CD8-positive, alpha-beta memory T cell (primary cell): ENCODE data around the gene AHR. TPM values are rescaled to one million over a fixed set of nuclear protein-coding genes. Genes with fewer than 3 reads are reported as not detected.
"Not testable (repeated sequence)": the region's sequence is repeated elsewhere in the genome, so short reads cannot be mapped to it uniquely, and the experiment has no call there.

Experiments
- CTCF ChIA-PET: fragments of 350-600 bp; sonication (Branson Sonifier 250); formaldehyde crosslinking; loops from one replicate; lab custom pipeline; 2021; ENCODE audit warnings: antibody characterized with exemption; lab: Charles Lee
- POLR2A ChIA-PET: fragments of 350-600 bp; sonication (Branson Sonifier 250); formaldehyde crosslinking; loops from one replicate; lab custom pipeline; 2021; ENCODE audit warnings: antibody characterized with exemption; lab: Charles Lee
- DNase-seq, 5 donors: peaks; one replicate each; pipeline versions ENCODE4 v3.0.0 to v3.0.0-alpha.2; 2020 to 2022; ENCODE audit warnings: mixed read lengths in 1 of 5
- H3K27ac ChIP-seq: one replicate; pipeline ENCODE4 v1.7.0; 2013; ENCODE audit warnings: low read depth, mild to moderate bottlenecking, low read length, moderate library complexity
- H3K27me3 ChIP-seq: 2 replicates; pipeline ENCODE4 v1.7.0; 2013; ENCODE audit warnings: low read length, mild to moderate bottlenecking; ENCODE audit not compliant: insufficient read depth, poor library complexity, severe bottlenecking
- H3K36me3 ChIP-seq: 2 replicates; pipeline ENCODE4 v1.7.0; 2013; ENCODE audit warnings: mild to moderate bottlenecking, low read length, moderate library complexity; ENCODE audit not compliant: insufficient read depth
- H3K4me1 ChIP-seq: 2 replicates; pipeline ENCODE4 v1.7.0; 2013; ENCODE audit warnings: mild to moderate bottlenecking, low read length, moderate library complexity; ENCODE audit not compliant: insufficient read depth
- H3K4me3 ChIP-seq: 2 replicates; pipeline ENCODE4 v1.7.0; 2013; ENCODE audit warnings: mild to moderate bottlenecking, low read length
- H3K9me3 ChIP-seq: 2 replicates; pipeline ENCODE4 v1.7.0; 2013; ENCODE audit warnings: mild to moderate bottlenecking, low read length
- H3K27ac Mint-ChIP-seq, 8 donors: one replicate each; pipeline ENCODE4 v1.8.0; 2020 to 2021; ENCODE audit warnings: mixed read lengths in 8 of 8, mild to moderate bottlenecking in 6 of 8, inconsistent platforms in 3 of 8, moderate library complexity in 3 of 8
- H3K27me3 Mint-ChIP-seq, 2 donors: one replicate each; pipeline ENCODE4 v1.8.0; 2020 to 2021; ENCODE audit warnings: mixed read lengths in 2 of 2, mild to moderate bottlenecking in 1 of 2, moderate library complexity in 1 of 2
- H3K36me3 Mint-ChIP-seq, 3 donors: one replicate each; pipeline ENCODE4 v1.8.0; 2020 to 2021; ENCODE audit warnings: mixed read lengths in 3 of 3, inconsistent platforms in 1 of 3, mild to moderate bottlenecking in 1 of 3
- H3K4me1 Mint-ChIP-seq, 3 donors: one replicate each; pipeline ENCODE4 v1.8.0; 2020 to 2021; ENCODE audit warnings: mixed read lengths in 3 of 3, inconsistent platforms in 1 of 3, mild to moderate bottlenecking in 1 of 3
- H3K4me3 Mint-ChIP-seq, 7 donors: one replicate each; pipeline ENCODE4 v1.8.0; 2020 to 2021; ENCODE audit warnings: mixed read lengths in 7 of 7, mild to moderate bottlenecking in 6 of 7, moderate library complexity in 4 of 7, inconsistent platforms in 2 of 7
- H3K9me3 Mint-ChIP-seq, 5 donors: one replicate each; pipeline ENCODE4 v1.8.0; 2020 to 2022; ENCODE audit warnings: mixed read lengths in 5 of 5, mild to moderate bottlenecking in 3 of 5, moderate library complexity in 2 of 5, inconsistent platforms in 1 of 5
- polyA plus RNA-seq: library from polyadenylated mRNA; unstranded; fragments of 300-500 nt; fragmentation: Illumina TruSeq; gene quantifications from one replicate; pipeline ENCODE4 v1.2.3, GENCODE V29; 2021
- total RNA-seq, 2 experiments: library from RNA; stranded (reverse); gene quantifications; one replicate each; pipeline ENCODE4 v1.2.3, GENCODE V29; 2021

The AHR gene
- total and polyA plus RNA-seq, 3 experiments from 2014 or later, result 7.3 to 54.6 (median 48.9) TPM

- CTCF ChIA-PET, result no interaction called here
- H3K27ac ChIP-seq, result no peak overlapping the region
These were observed 44.3 kb downstream of the AHR start for GRCh38 chr7:17342756-17343155.

GRCh38 chr7:17347401-17347800 lies 48.9 kb downstream of the AHR start:
- Histone ChIP-seq H3K27ac (no peak overlapping the region), H3K27me3 (no peaks in the 10 kb centered on the region), H3K9me3 (no peaks in the 10 kb centered on the region), H3K36me3 (no peaks in the 10 kb centered on the region), H3K4me1 (no peaks in the 10 kb centered on the region), H3K4me3 (no peak overlapping the region)
- Mint-ChIP-seq H3K4me1 (peaks cover 3 to 10% (median 8%) of the 10 kb centered on the region in 3 donors), H3K36me3 (peaks cover 22 to 36% (median 29%) of the 10 kb centered on the region in 3 donors), H3K4me3 (no peak overlapping the region), H3K27me3 (no peaks in the 10 kb centered on the region), H3K27ac (no peak overlapping the region), H3K9me3 (peaks cover 6 to 25% (median 15%) of the 10 kb centered on the region in 5 donors)
- DNase-seq, result no peak
- ChIA-PET CTCF (no interaction called here), POLR2A (no interaction called here)

More at GRCh38 chr7:17342756-17343155, 44.3 kb downstream of the AHR start:
- peak overlapping the region in 2 of 8 donors; percentile 0 to 17 for H3K27ac Mint-ChIP-seq
- Histone ChIP-seq H3K4me3 (no peak overlapping the region), H3K4me1 (no peaks in the 10 kb centered on the region), H3K27me3 (no peaks in the 10 kb centered on the region), H3K9me3 (no peaks in the 10 kb centered on the region), H3K36me3 (peaks cover 7% of the 10 kb centered on the region)
- H3K27me3 Mint-ChIP-seq, result no peaks in the 10 kb centered on the region
- H3K36me3 Mint-ChIP-seq, result peaks cover 11 to 42% (median 16%) of the 10 kb centered on the region in 3 donors
- H3K9me3 Mint-ChIP-seq, result no peaks in the 10 kb centered on the region
- no peak overlapping the region for H3K4me3 Mint-ChIP-seq
- POLR2A ChIA-PET, result no interaction called here
- no peak for DNase-seq
- peaks cover 4 to 25% (median 24%) of the 10 kb centered on the region in 3 donors for H3K4me1 Mint-ChIP-seq

GRCh38 chr7:17348932-17349331 lies 50.5 kb downstream of the AHR start:
- peaks cover 6 to 28% (median 19%) of the 10 kb centered on the region in 5 donors for H3K9me3 Mint-ChIP-seq
- H3K4me1 ChIP-seq, H3K27ac ChIP-seq, H3K36me3 ChIP-seq, H3K4me3 Mint-ChIP-seq, H3K4me3 ChIP-seq, H3K27me3 ChIP-seq, H3K27me3 Mint-ChIP-seq, CTCF ChIA-PET, H3K27ac Mint-ChIP-seq, H3K4me1 Mint-ChIP-seq, DNase-seq, H3K9me3 ChIP-seq, POLR2A ChIA-PET: not testable (repeated sequence)
- peaks cover 20 to 36% (median 27%) of the 10 kb centered on the region in 3 donors for H3K36me3 Mint-ChIP-seq

GRCh38 chr7:17350321-17350720 lies 51.9 kb downstream of the AHR start:
- H3K27me3 Mint-ChIP-seq, H3K4me3 Mint-ChIP-seq, H3K27ac ChIP-seq, POLR2A ChIA-PET, CTCF ChIA-PET, H3K4me1 ChIP-seq, H3K9me3 ChIP-seq, H3K27ac Mint-ChIP-seq, DNase-seq, H3K36me3 ChIP-seq, H3K27me3 ChIP-seq, H3K4me3 ChIP-seq: not testable (repeated sequence)
- Mint-ChIP-seq H3K36me3 (peaks cover 23 to 36% (median 27%) of the 10 kb centered on the region in 3 donors), H3K9me3 (peaks cover 6 to 28% (median 19%) of the 10 kb centered on the region in 5 donors), H3K4me1 (peaks cover 0 to 10% (median 2%) of the 10 kb centered on the region in 3 donors)

- H3K36me3 ChIP-seq, CTCF ChIA-PET, DNase-seq, H3K27me3 ChIP-seq, H3K27ac Mint-ChIP-seq, H3K4me3 ChIP-seq, H3K4me1 ChIP-seq, H3K27me3 Mint-ChIP-seq, H3K9me3 ChIP-seq, H3K27ac ChIP-seq, POLR2A ChIA-PET: not testable (repeated sequence)
- H3K36me3 Mint-ChIP-seq, result peaks cover 16 to 36% (median 31%) of the 10 kb centered on the region in 3 donors
- H3K4me3 Mint-ChIP-seq, result peak overlapping the region in 1 of 7 donors; percentile 24
- H3K4me1 Mint-ChIP-seq, result peaks cover 0 to 10% (median 2%) of the 10 kb centered on the region in 3 donors
- peaks cover 6 to 28% (median 19%) of the 10 kb centered on the region in 5 donors for H3K9me3 Mint-ChIP-seq
These were observed 55.4 kb downstream of the AHR start for GRCh38 chr7:17353650-17354419.

- peaks cover 0 to 10% (median 2%) of the 10 kb centered on the region in 3 donors for H3K4me1 Mint-ChIP-seq
- no peaks in the 10 kb centered on the region for H3K27me3 Mint-ChIP-seq
- no peak overlapping the region for H3K27ac Mint-ChIP-seq
- Histone ChIP-seq H3K27ac (no peak overlapping the region), H3K27me3 (no peaks in the 10 kb centered on the region), H3K9me3 (no peaks in the 10 kb centered on the region), H3K4me1 (no peaks in the 10 kb centered on the region), H3K4me3 (no peak overlapping the region), H3K36me3 (no peaks in the 10 kb centered on the region)
- no peak for DNase-seq
- CTCF ChIA-PET, result no interaction called here
- H3K9me3 Mint-ChIP-seq, result peaks cover 6 to 27% (median 19%) of the 10 kb centered on the region in 5 donors
- POLR2A ChIA-PET, result no interaction called here
- no peak overlapping the region for H3K4me3 Mint-ChIP-seq
- peaks cover 14 to 30% (median 29%) of the 10 kb centered on the region in 3 donors for H3K36me3 Mint-ChIP-seq
These were observed 56.0 kb downstream of the AHR start for GRCh38 chr7:17354473-17354872.

- no peak overlapping the region for H3K4me3 Mint-ChIP-seq
- H3K27me3 Mint-ChIP-seq, result peaks cover 0 to 1% of the 10 kb centered on the region in 2 donors
- DNase-seq, result no peak
- CTCF ChIA-PET, result no interaction called here
- Histone ChIP-seq H3K4me3 (no peak overlapping the region), H3K27ac (no peak overlapping the region), H3K27me3 (no peaks in the 10 kb centered on the region), H3K9me3 (no peaks in the 10 kb centered on the region), H3K4me1 (no peaks in the 10 kb centered on the region), H3K36me3 (no peaks in the 10 kb centered on the region)
- H3K9me3 Mint-ChIP-seq, result peaks cover 6 to 22% (median 19%) of the 10 kb centered on the region in 5 donors
- no peak overlapping the region for H3K27ac Mint-ChIP-seq
- POLR2A ChIA-PET, result no interaction called here
- H3K4me1 Mint-ChIP-seq, result peaks cover 0 to 10% (median 2%) of the 10 kb centered on the region in 3 donors
- peaks cover 12 to 27% (median 24%) of the 10 kb centered on the region in 3 donors for H3K36me3 Mint-ChIP-seq
These were observed 56.6 kb downstream of the AHR start for GRCh38 chr7:17355050-17355449.

- CTCF ChIA-PET, result no interaction called here
- peaks cover 0 to 15% (median 7%) of the 10 kb centered on the region in 3 donors for H3K36me3 Mint-ChIP-seq
These were observed 59.5 kb downstream of the AHR start for GRCh38 chr7:17357952-17358351.

More at GRCh38 chr7:17357952-17358351, 59.5 kb downstream of the AHR start:
- Mint-ChIP-seq H3K27ac (no peak overlapping the region), H3K27me3 (peaks cover 0 to 1% of the 10 kb centered on the region in 2 donors), H3K4me3 (no peak overlapping the region), H3K4me1 (peaks cover 0 to 7% (median 2%) of the 10 kb centered on the region in 3 donors), H3K9me3 (peaks cover 0 to 2% (median 0%) of the 10 kb centered on the region in 5 donors)
- DNase-seq, result no peak
- Histone ChIP-seq H3K27me3 (no peaks in the 10 kb centered on the region), H3K9me3 (no peaks in the 10 kb centered on the region), H3K27ac (no peak overlapping the region), H3K4me1 (no peaks in the 10 kb centered on the region), H3K4me3 (no peak overlapping the region), H3K36me3 (no peaks in the 10 kb centered on the region)
- POLR2A ChIA-PET, result no interaction called here
